ENCODE measurements around the gene AXL. TPM values are rescaled to one million over a fixed set of nuclear protein-coding genes. Genes with fewer than 3 reads are reported as not detected.

AXL gene
- total and polyA plus RNA-seq, 2 of the 13 experiments (the other 11 are each of a cell fraction or from before 2014, with no cell fraction given), result 0.71 to 5.9 TPM

DNA sequence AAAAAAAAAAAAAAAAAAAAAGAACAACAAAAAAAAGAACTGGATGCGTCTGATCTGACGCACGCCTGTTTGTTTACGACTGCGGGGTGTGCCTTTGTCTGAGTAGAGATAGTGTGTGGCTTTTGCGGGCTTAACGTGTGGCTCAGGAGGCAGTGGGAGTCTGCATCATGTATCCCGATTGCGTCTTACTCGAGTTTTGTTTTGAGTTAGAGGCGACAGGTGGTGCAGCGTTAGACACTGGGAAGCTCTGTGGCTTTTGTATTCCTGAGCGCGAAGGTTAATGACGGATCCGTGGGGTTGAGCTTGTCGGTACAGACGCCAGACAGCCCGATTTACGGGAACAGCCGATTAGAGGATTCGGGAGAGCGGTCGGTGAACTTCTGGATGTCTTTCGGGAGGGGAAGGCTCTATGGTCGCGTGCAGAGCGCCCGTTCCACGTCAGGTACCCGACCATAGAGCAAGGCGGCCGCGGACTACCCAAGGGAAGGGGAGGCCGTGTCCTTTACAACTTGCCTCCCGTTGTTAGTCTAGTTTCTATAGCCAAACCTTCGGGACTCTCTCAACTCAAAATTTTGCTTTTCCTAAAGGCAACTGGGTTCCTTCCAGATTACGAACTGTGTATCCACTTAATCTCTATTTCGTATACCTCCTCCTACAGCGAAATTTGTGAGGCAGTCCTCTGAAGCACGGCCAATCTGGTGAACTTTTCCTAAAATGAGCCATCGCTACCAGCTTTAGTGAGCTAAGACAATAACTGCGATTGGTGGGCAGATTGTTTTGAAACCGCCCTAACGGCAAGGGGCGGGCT lies 44.2 kb downstream of the AXL start (continued):
- TF ChIP-seq, protein P1, sequence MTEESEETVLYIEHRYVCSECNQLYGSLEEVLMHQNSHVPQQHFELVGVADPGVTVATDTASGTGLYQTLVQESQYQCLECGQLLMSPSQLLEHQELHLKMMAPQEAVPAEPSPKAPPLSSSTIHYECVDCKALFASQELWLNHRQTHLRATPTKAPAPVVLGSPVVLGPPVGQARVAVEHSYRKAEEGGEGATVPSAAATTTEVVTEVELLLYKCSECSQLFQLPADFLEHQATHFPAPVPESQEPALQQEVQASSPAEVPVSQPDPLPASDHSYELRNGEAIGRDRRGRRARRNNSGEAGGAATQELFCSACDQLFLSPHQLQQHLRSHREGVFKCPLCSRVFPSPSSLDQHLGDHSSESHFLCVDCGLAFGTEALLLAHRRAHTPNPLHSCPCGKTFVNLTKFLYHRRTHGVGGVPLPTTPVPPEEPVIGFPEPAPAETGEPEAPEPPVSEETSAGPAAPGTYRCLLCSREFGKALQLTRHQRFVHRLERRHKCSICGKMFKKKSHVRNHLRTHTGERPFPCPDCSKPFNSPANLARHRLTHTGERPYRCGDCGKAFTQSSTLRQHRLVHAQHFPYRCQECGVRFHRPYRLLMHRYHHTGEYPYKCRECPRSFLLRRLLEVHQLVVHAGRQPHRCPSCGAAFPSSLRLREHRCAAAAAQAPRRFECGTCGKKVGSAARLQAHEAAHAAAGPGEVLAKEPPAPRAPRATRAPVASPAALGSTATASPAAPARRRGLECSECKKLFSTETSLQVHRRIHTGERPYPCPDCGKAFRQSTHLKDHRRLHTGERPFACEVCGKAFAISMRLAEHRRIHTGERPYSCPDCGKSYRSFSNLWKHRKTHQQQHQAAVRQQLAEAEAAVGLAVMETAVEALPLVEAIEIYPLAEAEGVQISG (CRISPR knock-in tag; IDR thresholded peaks at IDR 0.05), result peak; percentile 98
- TF ChIP-seq, protein P2, sequence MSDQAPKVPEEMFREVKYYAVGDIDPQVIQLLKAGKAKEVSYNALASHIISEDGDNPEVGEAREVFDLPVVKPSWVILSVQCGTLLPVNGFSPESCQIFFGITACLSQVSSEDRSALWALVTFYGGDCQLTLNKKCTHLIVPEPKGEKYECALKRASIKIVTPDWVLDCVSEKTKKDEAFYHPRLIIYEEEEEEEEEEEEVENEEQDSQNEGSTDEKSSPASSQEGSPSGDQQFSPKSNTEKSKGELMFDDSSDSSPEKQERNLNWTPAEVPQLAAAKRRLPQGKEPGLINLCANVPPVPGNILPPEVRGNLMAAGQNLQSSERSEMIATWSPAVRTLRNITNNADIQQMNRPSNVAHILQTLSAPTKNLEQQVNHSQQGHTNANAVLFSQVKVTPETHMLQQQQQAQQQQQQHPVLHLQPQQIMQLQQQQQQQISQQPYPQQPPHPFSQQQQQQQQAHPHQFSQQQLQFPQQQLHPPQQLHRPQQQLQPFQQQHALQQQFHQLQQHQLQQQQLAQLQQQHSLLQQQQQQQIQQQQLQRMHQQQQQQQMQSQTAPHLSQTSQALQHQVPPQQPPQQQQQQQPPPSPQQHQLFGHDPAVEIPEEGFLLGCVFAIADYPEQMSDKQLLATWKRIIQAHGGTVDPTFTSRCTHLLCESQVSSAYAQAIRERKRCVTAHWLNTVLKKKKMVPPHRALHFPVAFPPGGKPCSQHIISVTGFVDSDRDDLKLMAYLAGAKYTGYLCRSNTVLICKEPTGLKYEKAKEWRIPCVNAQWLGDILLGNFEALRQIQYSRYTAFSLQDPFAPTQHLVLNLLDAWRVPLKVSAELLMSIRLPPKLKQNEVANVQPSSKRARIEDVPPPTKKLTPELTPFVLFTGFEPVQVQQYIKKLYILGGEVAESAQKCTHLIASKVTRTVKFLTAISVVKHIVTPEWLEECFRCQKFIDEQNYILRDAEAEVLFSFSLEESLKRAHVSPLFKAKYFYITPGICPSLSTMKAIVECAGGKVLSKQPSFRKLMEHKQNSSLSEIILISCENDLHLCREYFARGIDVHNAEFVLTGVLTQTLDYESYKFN (CRISPR knock-in tag; conservative IDR thresholded peaks at IDR 0.05), result no peak
- no peak for TF ChIP-seq ISL2 (CRISPR knock-in tag; IDR thresholded peaks at IDR 0.05)
- no peak for TF ChIP-seq JUNB (CRISPR knock-in tag; IDR thresholded peaks at IDR 0.05; ENCODE audit: borderline replicate concordance)
- TF ChIP-seq CHCHD3 (CRISPR knock-in tag; IDR thresholded peaks at IDR 0.05), result no peak
- TF ChIP-seq, protein P3, sequence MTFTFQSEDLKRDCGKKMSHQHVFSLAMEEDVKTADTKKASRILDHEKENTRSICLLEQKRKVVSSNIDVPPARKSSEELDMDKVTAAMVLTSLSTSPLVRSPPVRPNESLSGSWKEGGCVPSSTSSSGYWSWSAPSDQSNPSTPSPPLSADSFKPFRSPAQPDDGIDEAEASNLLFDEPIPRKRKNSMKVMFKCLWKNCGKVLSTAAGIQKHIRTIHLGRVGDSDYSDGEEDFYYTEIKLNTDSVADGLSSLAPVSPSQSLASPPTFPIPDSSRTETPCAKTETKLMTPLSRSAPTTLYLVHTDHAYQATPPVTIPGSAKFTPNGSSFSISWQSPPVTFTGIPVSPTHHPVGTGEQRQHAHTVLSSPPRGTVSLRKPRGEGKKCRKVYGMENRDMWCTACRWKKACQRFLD (CRISPR knock-in tag; IDR thresholded peaks at IDR 0.05; ENCODE audit: borderline replicate concordance), result 0 out of 2 replicates have a peak, but pooled peaks have one; percentile 40
- TF ChIP-seq SKI (IDR thresholded peaks at IDR 0.05; ENCODE audit: partially characterized antibody), result no peak
- no peak for TF ChIP-seq AKAP8 (CRISPR knock-in tag; IDR thresholded peaks at IDR 0.05)
- peak; percentile 41; the same call in 1 of the 2 replicates for TF ChIP-seq ZNF143 (CRISPR knock-in tag; IDR thresholded peaks at IDR 0.05)
- no peak for TF ChIP-seq ZNF441 (CRISPR knock-in tag; IDR thresholded peaks at IDR 0.05; ENCODE audit: borderline replicate concordance)
- TF ChIP-seq, protein P4, sequence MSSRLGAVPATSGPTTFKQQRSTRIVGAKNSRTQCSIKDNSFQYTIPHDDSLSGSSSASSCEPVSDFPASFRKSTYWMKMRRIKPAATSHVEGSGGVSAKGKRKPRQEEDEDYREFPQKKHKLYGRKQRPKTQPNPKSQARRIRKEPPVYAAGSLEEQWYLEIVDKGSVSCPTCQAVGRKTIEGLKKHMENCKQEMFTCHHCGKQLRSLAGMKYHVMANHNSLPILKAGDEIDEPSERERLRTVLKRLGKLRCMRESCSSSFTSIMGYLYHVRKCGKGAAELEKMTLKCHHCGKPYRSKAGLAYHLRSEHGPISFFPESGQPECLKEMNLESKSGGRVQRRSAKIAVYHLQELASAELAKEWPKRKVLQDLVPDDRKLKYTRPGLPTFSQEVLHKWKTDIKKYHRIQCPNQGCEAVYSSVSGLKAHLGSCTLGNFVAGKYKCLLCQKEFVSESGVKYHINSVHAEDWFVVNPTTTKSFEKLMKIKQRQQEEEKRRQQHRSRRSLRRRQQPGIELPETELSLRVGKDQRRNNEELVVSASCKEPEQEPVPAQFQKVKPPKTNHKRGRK (CRISPR knock-in tag; IDR thresholded peaks at IDR 0.05), result no peak
- TF ChIP-seq GTF3A (CRISPR knock-in tag; conservative IDR thresholded peaks at IDR 0.05), result no peak
- TF ChIP-seq, protein P5, sequence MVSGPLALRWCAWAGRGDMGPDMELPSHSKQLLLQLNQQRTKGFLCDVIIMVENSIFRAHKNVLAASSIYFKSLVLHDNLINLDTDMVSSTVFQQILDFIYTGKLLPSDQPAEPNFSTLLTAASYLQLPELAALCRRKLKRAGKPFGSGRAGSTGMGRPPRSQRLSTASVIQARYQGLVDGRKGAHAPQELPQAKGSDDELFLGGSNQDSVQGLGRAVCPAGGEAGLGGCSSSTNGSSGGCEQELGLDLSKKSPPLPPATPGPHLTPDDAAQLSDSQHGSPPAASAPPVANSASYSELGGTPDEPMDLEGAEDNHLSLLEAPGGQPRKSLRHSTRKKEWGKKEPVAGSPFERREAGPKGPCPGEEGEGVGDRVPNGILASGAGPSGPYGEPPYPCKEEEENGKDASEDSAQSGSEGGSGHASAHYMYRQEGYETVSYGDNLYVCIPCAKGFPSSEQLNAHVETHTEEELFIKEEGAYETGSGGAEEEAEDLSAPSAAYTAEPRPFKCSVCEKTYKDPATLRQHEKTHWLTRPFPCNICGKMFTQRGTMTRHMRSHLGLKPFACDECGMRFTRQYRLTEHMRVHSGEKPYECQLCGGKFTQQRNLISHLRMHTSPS (CRISPR knock-in tag; IDR thresholded peaks at IDR 0.05; ENCODE audit: low read depth), result no peak
- no peak for TF ChIP-seq NFE2 (CRISPR knock-in tag; IDR thresholded peaks at IDR 0.05)
- TF ChIP-seq MLLT10 (CRISPR knock-in tag; IDR thresholded peaks at IDR 0.05), result no peak
- no peak for TF ChIP-seq SCMH1 (CRISPR knock-in tag; IDR thresholded peaks at IDR 0.05; ENCODE audit: borderline replicate concordance)
- TF ChIP-seq KDM4B (CRISPR knock-in tag; IDR thresholded peaks at IDR 0.05), result no peak
- 0 out of 2 replicates have a peak, but pooled peaks have one; percentile 51 for TF ChIP-seq ZZZ3 (CRISPR knock-in tag; IDR thresholded peaks at IDR 0.05; ENCODE audit: borderline replicate concordance)

All from HepG2 (cell line).